ENCODE results near the gene CLEC16A. TPM values are rescaled to one million over a fixed set of nuclear protein-coding genes. Genes with fewer than 3 reads are reported as not detected.

Gene CLEC16A
- total RNA-seq, 1 donor from 2014 or later, result 33.4 TPM

GRCh38 chr16:11106726-11107125 is 162.4 kb downstream of the CLEC16A start:
- Mint-ChIP-seq H3K4me3 (no peak overlapping the region), H3K36me3 (no peaks in the 10 kb centered on the region), H3K27ac (no peak overlapping the region), H3K4me1 (ENCODE audit: unreplicated experiment) (peaks cover 31% of the 10 kb centered on the region), H3K9me3 (no peaks in the 10 kb centered on the region), H3K27me3 (no peaks in the 10 kb centered on the region)
- TF ChIP-seq CTCF (conservative IDR thresholded peaks at IDR 0.05), result no peak
- DNase-seq (ENCODE audit: extremely low spot score, unreplicated experiment), result no peak

GRCh38 chr16:11107780-11108465 is 163.6 kb downstream of the CLEC16A start:
- no peak overlapping the region for H3K4me3 Mint-ChIP-seq
- H3K9me3 Mint-ChIP-seq, result no peaks in the 10 kb centered on the region
- H3K4me1 Mint-ChIP-seq (ENCODE audit: unreplicated experiment), result peaks cover 22% of the 10 kb centered on the region
- DNase-seq (ENCODE audit: extremely low spot score, unreplicated experiment), result no peak
- no peak for TF ChIP-seq CTCF (conservative IDR thresholded peaks at IDR 0.05)
- no peak overlapping the region for H3K27ac Mint-ChIP-seq
- no peaks in the 10 kb centered on the region for H3K27me3 Mint-ChIP-seq
- no peaks in the 10 kb centered on the region for H3K36me3 Mint-ChIP-seq

GRCh38 chr16:11108466-11108805 is 164.1 kb downstream of the CLEC16A start:
- Mint-ChIP-seq H3K4me1 (ENCODE audit: unreplicated experiment) (peaks cover 22% of the 10 kb centered on the region), H3K27me3 (no peaks in the 10 kb centered on the region), H3K4me3 (no peak overlapping the region), H3K27ac (no peak overlapping the region), H3K36me3 (no peaks in the 10 kb centered on the region), H3K9me3 (no peaks in the 10 kb centered on the region)
- no peak for DNase-seq (ENCODE audit: extremely low spot score, unreplicated experiment)
- TF ChIP-seq CTCF (conservative IDR thresholded peaks at IDR 0.05), result no peak

- no peak for TF ChIP-seq CTCF (conservative IDR thresholded peaks at IDR 0.05)
- Mint-ChIP-seq H3K9me3 (no peaks in the 10 kb centered on the region), H3K4me1 (ENCODE audit: unreplicated experiment) (peaks cover 28% of the 10 kb centered on the region), H3K4me3 (no peak overlapping the region), H3K36me3 (no peaks in the 10 kb centered on the region), H3K27me3 (no peaks in the 10 kb centered on the region), H3K27ac (no peak overlapping the region)
- no peak for DNase-seq (ENCODE audit: extremely low spot score, unreplicated experiment)
Observed at GRCh38 chr16:11109566-11109965, 165.2 kb downstream of the CLEC16A start.

GRCh38 chr16:11111150-11111549 is 166.8 kb downstream of the CLEC16A start:
- no peak for DNase-seq (ENCODE audit: extremely low spot score, unreplicated experiment)
- Mint-ChIP-seq H3K9me3 (no peaks in the 10 kb centered on the region), H3K4me3 (no peak overlapping the region), H3K27ac (no peak overlapping the region), H3K27me3 (no peaks in the 10 kb centered on the region), H3K4me1 (ENCODE audit: unreplicated experiment) (peaks cover 26% of the 10 kb centered on the region), H3K36me3 (no peaks in the 10 kb centered on the region)
- TF ChIP-seq CTCF (conservative IDR thresholded peaks at IDR 0.05), result no peak

All from type B pancreatic cell (in vitro differentiated cells).